Inflammatory macrophage (primary cell): ENCODE data around the gene FTHL17.

Experiments
- DNase-seq, 2 donors: peaks; one replicate each; pipeline ENCODE4 v3.0.0-alpha.2; 2020 to 2022

Gene FTHL17

GRCh38 chrX:31038575-31039326 is 33.1 kb downstream of the FTHL17 start:
- peak; percentile 22 to 29 for DNase-seq

- peak; percentile 29 to 46 for DNase-seq
These were observed 34.9 kb downstream of the FTHL17 start for GRCh38 chrX:31036895-31037294.

- DNase-seq, result no peak
These were observed 44.5 kb downstream of the FTHL17 start for GRCh38 chrX:31027351-31027750.

GRCh38 chrX:31024866-31025265 is 47.0 kb downstream of the FTHL17 start:
- DNase-seq, result no peak

- no peak for DNase-seq
These were observed 50.3 kb downstream of the FTHL17 start for GRCh38 chrX:31021537-31021936.
